Ishikawa (cell line): ENCODE measurements around the gene SNAP23.
A peak's percentile ranks its signal among the peaks of the same experiment; 100 is the strongest.

Source experiments
- CEBPB ChIP-seq: IDR thresholded peaks from 2 replicates; pipeline ENCODE4 v1.6.1; 2012
- CREB1 ChIP-seq: IDR thresholded peaks from 2 replicates; pipeline ENCODE4 v1.6.1; 2012; ENCODE audit warnings: low read depth
- EGR1 ChIP-seq: IDR thresholded peaks from 2 replicates; pipeline ENCODE4 v1.6.1; 2012
- EP300 ChIP-seq: IDR thresholded peaks from 2 replicates; pipeline ENCODE4 v1.6.1; 2012; ENCODE audit warnings: borderline replicate concordance
- FOXM1 ChIP-seq: IDR thresholded peaks from 2 replicates; pipeline ENCODE4 v1.6.1; 2012; ENCODE audit warnings: low read depth, borderline replicate concordance
- NFIC ChIP-seq: IDR thresholded peaks from 2 replicates; pipeline ENCODE4 v1.6.1; 2012
- RAD21 ChIP-seq: IDR thresholded peaks from 2 replicates; pipeline ENCODE4 v1.6.1; 2012; ENCODE audit warnings: low read depth
- TAF1 ChIP-seq: IDR thresholded peaks from 2 replicates; pipeline ENCODE4 v1.6.1; 2012; ENCODE audit warnings: low read depth, mild to moderate bottlenecking
- TCF12 ChIP-seq: IDR thresholded peaks from 2 replicates; pipeline ENCODE4 v1.6.1; 2012; ENCODE audit warnings: low read depth
- TEAD4 ChIP-seq: IDR thresholded peaks from 2 replicates; pipeline ENCODE4 v1.6.1; 2012
- YY1 ChIP-seq: IDR thresholded peaks from 2 replicates; pipeline ENCODE4 v1.6.1; 2012; ENCODE audit warnings: low read depth
- ZBTB7A ChIP-seq: IDR thresholded peaks from 2 replicates; pipeline ENCODE4 v1.6.1; 2012; ENCODE audit warnings: low read depth
- TF ChIP-seq, protein P1 (sequence below): IDR thresholded peaks from 2 replicates; pipeline ENCODE4 v1.6.1; 2012
- TF ChIP-seq, protein P2 (sequence below): IDR thresholded peaks from 2 replicates; pipeline ENCODE4 v1.6.1; 2012; ENCODE audit warnings: low read depth, mild to moderate bottlenecking
- TF ChIP-seq, protein P3 (sequence below): IDR thresholded peaks from 2 replicates; pipeline ENCODE4 v1.6.1; 2012

Gene SNAP23

DNA sequence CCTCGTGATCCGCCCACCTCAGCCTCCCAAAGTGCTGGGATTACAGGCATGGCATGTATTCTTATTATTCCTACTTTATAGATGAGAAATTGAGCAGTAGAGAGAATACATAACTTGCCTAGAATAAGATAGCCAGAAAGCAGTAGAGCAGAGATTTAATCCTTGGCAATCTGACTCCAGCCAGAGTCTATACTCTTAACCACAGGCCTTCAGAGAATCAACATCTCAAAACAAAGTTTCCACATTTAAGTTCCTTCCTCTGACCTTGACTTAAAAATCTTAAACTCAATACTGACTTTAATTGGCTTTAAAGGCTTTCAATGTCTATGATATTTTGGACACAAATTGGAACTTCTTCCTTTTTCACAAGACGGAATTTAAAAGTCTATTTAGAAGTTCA is 41.6 kb upstream of the SNAP23 start:
- TF ChIP-seq FOXM1 (no peak), CEBPB (no peak), RAD21 (no peak), TEAD4 (no peak), CREB1 (no peak), NFIC (no peak), EGR1 (no peak), TAF1 (no peak), YY1 (no peak), TCF12 (no peak), ZBTB7A (no peak), EP300 (no peak)
- TF ChIP-seq, protein P1, sequence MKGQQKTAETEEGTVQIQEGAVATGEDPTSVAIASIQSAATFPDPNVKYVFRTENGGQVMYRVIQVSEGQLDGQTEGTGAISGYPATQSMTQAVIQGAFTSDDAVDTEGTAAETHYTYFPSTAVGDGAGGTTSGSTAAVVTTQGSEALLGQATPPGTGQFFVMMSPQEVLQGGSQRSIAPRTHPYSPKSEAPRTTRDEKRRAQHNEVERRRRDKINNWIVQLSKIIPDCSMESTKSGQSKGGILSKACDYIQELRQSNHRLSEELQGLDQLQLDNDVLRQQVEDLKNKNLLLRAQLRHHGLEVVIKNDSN, result no peak
- TF ChIP-seq, protein P2, sequence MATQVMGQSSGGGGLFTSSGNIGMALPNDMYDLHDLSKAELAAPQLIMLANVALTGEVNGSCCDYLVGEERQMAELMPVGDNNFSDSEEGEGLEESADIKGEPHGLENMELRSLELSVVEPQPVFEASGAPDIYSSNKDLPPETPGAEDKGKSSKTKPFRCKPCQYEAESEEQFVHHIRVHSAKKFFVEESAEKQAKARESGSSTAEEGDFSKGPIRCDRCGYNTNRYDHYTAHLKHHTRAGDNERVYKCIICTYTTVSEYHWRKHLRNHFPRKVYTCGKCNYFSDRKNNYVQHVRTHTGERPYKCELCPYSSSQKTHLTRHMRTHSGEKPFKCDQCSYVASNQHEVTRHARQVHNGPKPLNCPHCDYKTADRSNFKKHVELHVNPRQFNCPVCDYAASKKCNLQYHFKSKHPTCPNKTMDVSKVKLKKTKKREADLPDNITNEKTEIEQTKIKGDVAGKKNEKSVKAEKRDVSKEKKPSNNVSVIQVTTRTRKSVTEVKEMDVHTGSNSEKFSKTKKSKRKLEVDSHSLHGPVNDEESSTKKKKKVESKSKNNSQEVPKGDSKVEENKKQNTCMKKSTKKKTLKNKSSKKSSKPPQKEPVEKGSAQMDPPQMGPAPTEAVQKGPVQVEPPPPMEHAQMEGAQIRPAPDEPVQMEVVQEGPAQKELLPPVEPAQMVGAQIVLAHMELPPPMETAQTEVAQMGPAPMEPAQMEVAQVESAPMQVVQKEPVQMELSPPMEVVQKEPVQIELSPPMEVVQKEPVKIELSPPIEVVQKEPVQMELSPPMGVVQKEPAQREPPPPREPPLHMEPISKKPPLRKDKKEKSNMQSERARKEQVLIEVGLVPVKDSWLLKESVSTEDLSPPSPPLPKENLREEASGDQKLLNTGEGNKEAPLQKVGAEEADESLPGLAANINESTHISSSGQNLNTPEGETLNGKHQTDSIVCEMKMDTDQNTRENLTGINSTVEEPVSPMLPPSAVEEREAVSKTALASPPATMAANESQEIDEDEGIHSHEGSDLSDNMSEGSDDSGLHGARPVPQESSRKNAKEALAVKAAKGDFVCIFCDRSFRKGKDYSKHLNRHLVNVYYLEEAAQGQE, result no peak

DNA sequence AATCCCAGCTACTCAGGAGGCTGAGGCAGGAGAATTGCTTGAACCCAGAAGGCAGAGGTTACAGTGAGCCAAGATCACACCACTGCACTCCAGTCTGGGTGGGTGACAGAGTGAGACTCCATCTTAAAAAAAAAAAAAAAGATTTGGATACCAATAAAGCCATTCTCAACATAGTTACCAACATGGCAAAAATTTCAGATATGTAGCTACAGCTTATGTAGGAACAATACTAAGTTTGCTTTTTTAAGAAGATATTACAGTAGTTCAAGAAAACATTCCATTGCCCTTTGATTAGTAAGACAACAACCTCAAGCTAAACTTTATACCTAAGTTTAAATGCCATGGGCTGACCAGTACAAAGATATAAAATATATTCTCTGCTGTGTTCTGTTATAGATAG is 38.9 kb upstream of the SNAP23 start:
- TF ChIP-seq, protein P2, result no peak
- TF ChIP-seq, protein P3, sequence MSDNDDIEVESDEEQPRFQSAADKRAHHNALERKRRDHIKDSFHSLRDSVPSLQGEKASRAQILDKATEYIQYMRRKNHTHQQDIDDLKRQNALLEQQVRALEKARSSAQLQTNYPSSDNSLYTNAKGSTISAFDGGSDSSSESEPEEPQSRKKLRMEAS, result no peak
- TF ChIP-seq YY1 (no peak), TEAD4 (no peak), FOXM1 (no peak), CEBPB (no peak)
- TF ChIP-seq, protein P1, result no peak

DNA sequence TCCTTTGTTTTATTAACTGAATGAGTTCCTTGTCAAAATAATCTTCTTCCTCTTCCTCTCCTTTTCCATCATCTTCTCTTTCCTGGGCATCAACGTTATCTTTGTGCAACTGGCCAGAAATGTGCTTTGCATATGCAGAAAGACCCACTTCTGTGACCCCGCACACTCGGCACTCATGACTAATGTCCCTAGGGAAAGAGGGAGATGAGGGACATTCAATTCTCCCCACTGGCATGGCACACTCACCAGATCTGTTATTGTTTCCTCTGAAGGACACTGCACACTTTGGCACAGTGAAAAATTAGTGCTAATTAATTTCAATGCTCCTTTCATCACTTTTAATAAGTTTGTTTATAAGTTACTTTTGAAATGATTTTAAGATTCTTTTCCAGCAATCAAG is 38.5 kb upstream of the SNAP23 start:
- TF ChIP-seq RAD21, result no peak
- no peak for TF ChIP-seq FOXM1
- TF ChIP-seq, protein P2, result no peak
- no peak for TF ChIP-seq NFIC
- TF ChIP-seq TCF12, result no peak
- no peak for TF ChIP-seq TEAD4
- no peak for TF ChIP-seq EGR1
- no peak for TF ChIP-seq CEBPB
- TF ChIP-seq, protein P1, result no peak
- no peak for TF ChIP-seq YY1
- no peak for TF ChIP-seq EP300
- no peak for TF ChIP-seq CREB1

DNA sequence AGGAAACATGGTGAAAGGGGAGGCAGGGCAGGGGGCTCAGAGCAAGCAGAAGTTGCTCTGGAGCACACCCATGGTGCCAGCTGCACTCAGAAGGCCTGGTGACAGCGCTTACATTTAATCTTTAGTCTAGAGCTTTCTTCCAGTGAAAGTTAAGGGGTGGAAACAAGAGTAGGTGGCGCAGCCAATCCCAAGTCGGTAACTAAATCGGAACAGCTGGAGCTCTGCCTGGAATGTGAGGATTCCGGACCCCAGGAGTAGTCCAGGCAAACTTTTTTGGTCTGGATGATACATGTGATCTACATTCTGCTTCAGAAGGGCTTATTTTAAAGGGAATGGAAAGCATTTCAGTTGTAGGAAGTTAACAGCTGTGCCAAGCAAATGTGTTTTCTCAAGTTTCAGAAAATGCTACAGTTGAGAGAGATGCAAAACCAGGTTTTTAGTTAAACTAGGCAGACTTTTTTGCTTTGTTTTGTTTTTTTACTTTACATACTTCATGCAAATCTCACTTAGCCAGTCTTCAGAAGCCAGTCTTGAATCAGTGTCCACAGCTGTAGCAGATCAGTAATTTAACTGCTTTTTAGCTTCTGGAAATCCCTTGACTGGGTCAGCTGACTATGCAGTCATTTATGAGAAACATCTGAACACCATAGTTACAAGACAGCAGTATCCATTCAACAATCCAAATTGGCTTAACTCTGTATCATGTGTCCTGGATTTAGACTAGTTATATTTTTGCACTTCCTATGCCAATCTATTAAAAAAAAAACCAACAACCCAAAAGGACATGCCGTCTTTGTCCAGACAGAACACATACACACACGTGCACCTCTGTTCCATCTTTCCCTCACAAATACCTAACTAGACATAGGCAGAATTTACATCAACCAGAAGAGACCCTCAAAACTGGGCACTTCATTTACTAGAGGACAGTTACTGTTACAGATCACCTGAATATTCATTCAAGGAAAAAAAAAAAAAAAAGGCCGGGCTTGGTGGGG is 37.7 kb upstream of the SNAP23 start:
- no peak for TF ChIP-seq EGR1
- TF ChIP-seq YY1, result no peak
- TF ChIP-seq CEBPB, result no peak
- TF ChIP-seq, protein P2, result no peak
- TF ChIP-seq RAD21, result no peak
- TF ChIP-seq TEAD4, result peak; percentile 96
- TF ChIP-seq TAF1, result no peak
- TF ChIP-seq EP300, result no peak
- TF ChIP-seq CREB1, result no peak
- TF ChIP-seq ZBTB7A, result no peak
- TF ChIP-seq, protein P1, result no peak
- TF ChIP-seq FOXM1, result peak; percentile 73
- TF ChIP-seq NFIC, result no peak
- TF ChIP-seq, protein P3, result 0 out of 2 replicates have a peak, but pooled peaks have one; percentile 20
